Measurements from ENCODE around the gene ID3. TPM values are rescaled to one million over a fixed set of nuclear protein-coding genes. Genes with fewer than 3 reads are reported as not detected.

The ID3 gene
- total RNA-seq, 1 experiment from 2014 or later = 39.6 TPM

DNA sequence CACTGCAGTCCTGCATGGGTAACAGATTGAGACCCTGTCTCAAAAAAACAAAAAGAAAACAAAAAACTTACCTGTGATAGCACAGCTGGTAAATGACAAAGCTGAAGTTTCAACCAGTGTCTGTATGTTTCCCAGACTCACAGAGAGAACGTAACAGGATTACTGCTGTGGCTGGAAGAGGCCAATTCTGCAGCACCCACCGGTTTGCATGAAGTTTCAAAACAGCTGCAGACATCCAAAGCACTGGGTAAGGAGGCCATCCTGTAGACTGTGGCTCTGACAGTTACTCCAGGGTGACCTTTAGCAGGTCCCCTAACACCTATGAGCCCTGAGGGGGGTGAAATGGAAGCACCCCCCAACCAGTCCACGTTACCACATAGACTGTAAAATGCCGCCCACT, 7.5 kb downstream of the ID3 start:
- Histone ChIP-seq H3K9me3 (ENCODE audit: control insufficient read depth, insufficient read depth, low read depth, low read length) (no peaks in the 10 kb centered on the region), H3K4me3 (ENCODE audit: low read depth in 2 of 2, low read length in 2 of 2) (no peak overlapping the region), H3K27me3 (ENCODE audit: control insufficient read depth, insufficient read depth, low read length) (no peaks in the 10 kb centered on the region), H3K4me1 (ENCODE audit: control insufficient read depth, insufficient read depth, low read length) (peaks cover 28% of the 10 kb centered on the region), H3K36me3 (ENCODE audit: control insufficient read depth, insufficient read depth, low read length) (no peaks in the 10 kb centered on the region), H3K27ac (ENCODE audit: low read length) (peak overlapping the region; percentile 25; the same call in 1 of the 2 replicates)
- no peak for DNase-seq (ENCODE audit: low read depth, low spot score)
- ATAC-seq = no peak
- CTCF ChIA-PET = interaction anchor here (1.8 to 3.8 kb wide), 2 partner anchors 83 to 85 kb away, joined by 7 to 12 read pairs; no protein-coding TSS in a partner anchor
- intact Hi-C loops (cut with micrococcal nuclease; ENCODE audit: unreplicated experiment) = no loop called here
- TF ChIP-seq TCF7L2 (IDR thresholded peaks at IDR 0.05; ENCODE audit: low read depth, low read length) (no peak), POLR2AphosphoS5 (IDR thresholded peaks at IDR 0.05; ENCODE audit: low read depth, low read length) (no peak), SIN3A (IDR thresholded peaks at IDR 0.05; ENCODE audit: borderline replicate concordance, insufficient read depth, low read depth, low read length) (no peak)
- TF ChIP-seq, protein P1, sequence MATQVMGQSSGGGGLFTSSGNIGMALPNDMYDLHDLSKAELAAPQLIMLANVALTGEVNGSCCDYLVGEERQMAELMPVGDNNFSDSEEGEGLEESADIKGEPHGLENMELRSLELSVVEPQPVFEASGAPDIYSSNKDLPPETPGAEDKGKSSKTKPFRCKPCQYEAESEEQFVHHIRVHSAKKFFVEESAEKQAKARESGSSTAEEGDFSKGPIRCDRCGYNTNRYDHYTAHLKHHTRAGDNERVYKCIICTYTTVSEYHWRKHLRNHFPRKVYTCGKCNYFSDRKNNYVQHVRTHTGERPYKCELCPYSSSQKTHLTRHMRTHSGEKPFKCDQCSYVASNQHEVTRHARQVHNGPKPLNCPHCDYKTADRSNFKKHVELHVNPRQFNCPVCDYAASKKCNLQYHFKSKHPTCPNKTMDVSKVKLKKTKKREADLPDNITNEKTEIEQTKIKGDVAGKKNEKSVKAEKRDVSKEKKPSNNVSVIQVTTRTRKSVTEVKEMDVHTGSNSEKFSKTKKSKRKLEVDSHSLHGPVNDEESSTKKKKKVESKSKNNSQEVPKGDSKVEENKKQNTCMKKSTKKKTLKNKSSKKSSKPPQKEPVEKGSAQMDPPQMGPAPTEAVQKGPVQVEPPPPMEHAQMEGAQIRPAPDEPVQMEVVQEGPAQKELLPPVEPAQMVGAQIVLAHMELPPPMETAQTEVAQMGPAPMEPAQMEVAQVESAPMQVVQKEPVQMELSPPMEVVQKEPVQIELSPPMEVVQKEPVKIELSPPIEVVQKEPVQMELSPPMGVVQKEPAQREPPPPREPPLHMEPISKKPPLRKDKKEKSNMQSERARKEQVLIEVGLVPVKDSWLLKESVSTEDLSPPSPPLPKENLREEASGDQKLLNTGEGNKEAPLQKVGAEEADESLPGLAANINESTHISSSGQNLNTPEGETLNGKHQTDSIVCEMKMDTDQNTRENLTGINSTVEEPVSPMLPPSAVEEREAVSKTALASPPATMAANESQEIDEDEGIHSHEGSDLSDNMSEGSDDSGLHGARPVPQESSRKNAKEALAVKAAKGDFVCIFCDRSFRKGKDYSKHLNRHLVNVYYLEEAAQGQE (IDR thresholded peaks at IDR 0.05; ENCODE audit: insufficient read depth in 1 of 2, low read depth in 2 of 2, low read length in 1 of 2) = no peak
- TF ChIP-seq, protein P2, sequence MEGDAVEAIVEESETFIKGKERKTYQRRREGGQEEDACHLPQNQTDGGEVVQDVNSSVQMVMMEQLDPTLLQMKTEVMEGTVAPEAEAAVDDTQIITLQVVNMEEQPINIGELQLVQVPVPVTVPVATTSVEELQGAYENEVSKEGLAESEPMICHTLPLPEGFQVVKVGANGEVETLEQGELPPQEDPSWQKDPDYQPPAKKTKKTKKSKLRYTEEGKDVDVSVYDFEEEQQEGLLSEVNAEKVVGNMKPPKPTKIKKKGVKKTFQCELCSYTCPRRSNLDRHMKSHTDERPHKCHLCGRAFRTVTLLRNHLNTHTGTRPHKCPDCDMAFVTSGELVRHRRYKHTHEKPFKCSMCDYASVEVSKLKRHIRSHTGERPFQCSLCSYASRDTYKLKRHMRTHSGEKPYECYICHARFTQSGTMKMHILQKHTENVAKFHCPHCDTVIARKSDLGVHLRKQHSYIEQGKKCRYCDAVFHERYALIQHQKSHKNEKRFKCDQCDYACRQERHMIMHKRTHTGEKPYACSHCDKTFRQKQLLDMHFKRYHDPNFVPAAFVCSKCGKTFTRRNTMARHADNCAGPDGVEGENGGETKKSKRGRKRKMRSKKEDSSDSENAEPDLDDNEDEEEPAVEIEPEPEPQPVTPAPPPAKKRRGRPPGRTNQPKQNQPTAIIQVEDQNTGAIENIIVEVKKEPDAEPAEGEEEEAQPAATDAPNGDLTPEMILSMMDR (IDR thresholded peaks at IDR 0.05) = no peak
- POLR2A ChIA-PET = interaction anchor here (0.6 kb wide), 1 partner anchor 85 kb away, joined by 9 read pairs; no protein-coding TSS in a partner anchor
- no TSS peak for BruUV-seq (replicated peaks)
- in situ Hi-C loops (cut with HindIII; ENCODE audit: low pct_unique_long_range_greater_than_20kb, low sequenced_read_pairs) = no loop called here

DNA sequence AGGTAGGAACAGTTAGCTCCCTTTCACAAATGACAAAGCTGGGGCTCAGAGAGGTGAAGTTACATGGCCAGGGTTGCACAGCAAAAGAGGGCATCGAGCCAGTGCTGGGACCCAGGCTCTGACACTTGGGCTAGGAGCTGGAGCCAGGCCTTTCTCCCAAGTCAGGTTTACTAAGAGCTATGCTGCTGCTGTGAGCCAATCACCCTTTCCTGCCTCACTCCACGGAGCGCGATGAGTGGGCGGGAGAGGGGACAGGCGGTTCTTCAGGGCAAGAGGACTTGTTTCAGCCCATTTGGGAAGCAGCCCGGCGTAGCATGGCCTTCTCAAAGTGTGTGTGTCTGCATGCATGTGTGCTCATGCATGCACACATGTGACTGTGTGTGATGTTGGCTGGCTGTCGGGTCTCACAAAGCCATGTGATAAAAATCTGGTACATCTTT, 10.6 kb downstream of the ID3 start:
- no peaks in the 10 kb centered on the region for H3K36me3 ChIP-seq (ENCODE audit: control insufficient read depth, insufficient read depth, low read length)
- in situ Hi-C loops (cut with HindIII; ENCODE audit: low pct_unique_long_range_greater_than_20kb, low sequenced_read_pairs) (no loop called here), intact Hi-C loops (cut with micrococcal nuclease; ENCODE audit: unreplicated experiment) (no loop called here)
- ATAC-seq (no peak), DNase-seq (ENCODE audit: low read depth, low spot score) (no peak)
- H3K4me3 ChIP-seq (ENCODE audit: low read depth in 2 of 2, low read length in 2 of 2) = no peak overlapping the region
- TF ChIP-seq, protein P1 (IDR thresholded peaks at IDR 0.05; ENCODE audit: insufficient read depth in 1 of 2, low read depth in 2 of 2, low read length in 1 of 2) = no peak
- TF ChIP-seq TCF7L2 (IDR thresholded peaks at IDR 0.05; ENCODE audit: low read depth, low read length) (no peak), SIN3A (IDR thresholded peaks at IDR 0.05; ENCODE audit: borderline replicate concordance, insufficient read depth, low read depth, low read length) (no peak), POLR2AphosphoS5 (IDR thresholded peaks at IDR 0.05; ENCODE audit: low read depth, low read length) (no peak)
- TF ChIP-seq, protein P2 (IDR thresholded peaks at IDR 0.05) = no peak
- CTCF ChIA-PET = interaction anchor here (1.0 to 1.1 kb wide), 2 partner anchors 86 to 88 kb away, joined by 3 to 6 read pairs; no protein-coding TSS in a partner anchor
- POLR2A ChIA-PET = no interaction called here
- H3K4me1 ChIP-seq (ENCODE audit: control insufficient read depth, insufficient read depth, low read length) = peaks cover 12% of the 10 kb centered on the region
- H3K27me3 ChIP-seq (ENCODE audit: control insufficient read depth, insufficient read depth, low read length) = no peaks in the 10 kb centered on the region
- H3K27ac ChIP-seq (ENCODE audit: low read length) = no peak overlapping the region
- no TSS peak for BruUV-seq (replicated peaks)
- no peaks in the 10 kb centered on the region for H3K9me3 ChIP-seq (ENCODE audit: control insufficient read depth, insufficient read depth, low read depth, low read length)

Data from Panc1 (cell line).